Measurements from ENCODE around the gene KCNIP2.

DNA sequence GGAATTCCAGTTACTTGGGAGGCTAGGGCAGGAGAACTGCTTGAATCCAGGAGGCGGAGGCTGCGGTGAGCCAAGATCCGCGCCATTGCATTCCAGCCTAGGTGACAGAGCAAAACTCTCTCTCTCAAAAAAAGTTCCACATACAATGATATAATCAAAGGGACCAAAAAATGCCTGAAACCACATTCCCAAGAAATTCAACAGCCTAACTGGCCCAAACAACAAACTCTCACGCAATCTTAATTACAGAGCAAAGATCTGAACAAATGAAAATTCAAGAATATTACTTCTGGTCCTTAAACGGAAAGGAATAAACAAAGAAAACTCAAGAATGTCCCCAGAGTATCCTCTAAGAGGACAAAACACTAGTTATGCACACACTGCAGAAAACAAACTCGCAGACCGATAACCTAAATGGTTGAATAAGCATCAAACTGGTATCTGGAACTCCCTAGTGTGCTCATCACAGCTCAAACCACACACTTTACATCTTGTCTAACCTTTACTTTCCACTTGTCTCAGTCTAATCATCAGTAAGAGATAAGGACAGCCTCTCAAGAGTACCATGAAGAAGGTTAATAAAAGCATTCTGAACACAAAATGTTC is 29.0 kb downstream of the KCNIP2 start:
- TF ChIP-seq EZH2 (IDR thresholded peaks at IDR 0.05; ENCODE audit: borderline replicate concordance, low read depth, low read length, severe bottlenecking), result no peak
- TF ChIP-seq POLR2AphosphoS5 (IDR thresholded peaks at IDR 0.05; ENCODE audit: insufficient read depth, low read depth, low read length), result no peak
- no peak for TF ChIP-seq POLR2A (IDR thresholded peaks at IDR 0.05; ENCODE audit: low read depth, low read length)
- TF ChIP-seq, protein P1, sequence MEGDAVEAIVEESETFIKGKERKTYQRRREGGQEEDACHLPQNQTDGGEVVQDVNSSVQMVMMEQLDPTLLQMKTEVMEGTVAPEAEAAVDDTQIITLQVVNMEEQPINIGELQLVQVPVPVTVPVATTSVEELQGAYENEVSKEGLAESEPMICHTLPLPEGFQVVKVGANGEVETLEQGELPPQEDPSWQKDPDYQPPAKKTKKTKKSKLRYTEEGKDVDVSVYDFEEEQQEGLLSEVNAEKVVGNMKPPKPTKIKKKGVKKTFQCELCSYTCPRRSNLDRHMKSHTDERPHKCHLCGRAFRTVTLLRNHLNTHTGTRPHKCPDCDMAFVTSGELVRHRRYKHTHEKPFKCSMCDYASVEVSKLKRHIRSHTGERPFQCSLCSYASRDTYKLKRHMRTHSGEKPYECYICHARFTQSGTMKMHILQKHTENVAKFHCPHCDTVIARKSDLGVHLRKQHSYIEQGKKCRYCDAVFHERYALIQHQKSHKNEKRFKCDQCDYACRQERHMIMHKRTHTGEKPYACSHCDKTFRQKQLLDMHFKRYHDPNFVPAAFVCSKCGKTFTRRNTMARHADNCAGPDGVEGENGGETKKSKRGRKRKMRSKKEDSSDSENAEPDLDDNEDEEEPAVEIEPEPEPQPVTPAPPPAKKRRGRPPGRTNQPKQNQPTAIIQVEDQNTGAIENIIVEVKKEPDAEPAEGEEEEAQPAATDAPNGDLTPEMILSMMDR (IDR thresholded peaks at IDR 0.05; ENCODE audit: extremely low read depth in 1 of 2, insufficient read depth in 1 of 2, low read depth in 1 of 2, low read length in 2 of 2), result no peak
- TF ChIP-seq, protein P2, sequence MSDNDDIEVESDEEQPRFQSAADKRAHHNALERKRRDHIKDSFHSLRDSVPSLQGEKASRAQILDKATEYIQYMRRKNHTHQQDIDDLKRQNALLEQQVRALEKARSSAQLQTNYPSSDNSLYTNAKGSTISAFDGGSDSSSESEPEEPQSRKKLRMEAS (IDR thresholded peaks at IDR 0.05; ENCODE audit: insufficient read depth, insufficient read length), result no peak
- no peak for TF ChIP-seq GATA2 (IDR thresholded peaks at IDR 0.05; ENCODE audit: insufficient read depth, insufficient read length, low read depth, low read length)

Data from endothelial cell of umbilical vein (primary cell).